Heart left ventricle (tissue), 16 donors: ENCODE results near the gene SLC35F3. TPM values are rescaled to one million over a fixed set of nuclear protein-coding genes. Genes with fewer than 3 reads are reported as not detected.
A peak's percentile ranks its signal among the peaks of the same experiment; 100 is the strongest.

Source experiments
- ATAC-seq, 4 donors: fragments of 200-7000 bp; cut with Tn5 transposase; one replicate each; pipeline ENCODE4 v1.9.1; 2020 to 2022; ENCODE audit warnings: moderate library complexity in 4 of 4, mild to moderate bottlenecking in 3 of 4, moderate number of reproducible peaks in 1 of 4
- DNase-seq, 5 donors: peaks; one replicate each; pipeline ENCODE4 v3.0.0-alpha.2; 2020
- H3K27ac ChIP-seq, 12 donors: fragments of 200-600 bp; sonication (generic) in 4 of 12; one replicate each; pipeline versions ENCODE4 v1.5.0 to v1.8.0; 2016 to 2022; ENCODE audit warnings: mild to moderate bottlenecking in 2 of 12
- H3K27me3 ChIP-seq, 9 donors: fragments of 200-600 bp; sonication (generic) in 2 of 9; one replicate each; pipeline versions ENCODE4 v1.5.1 to v1.8.0; 2016 to 2022; ENCODE audit warnings: mild to moderate bottlenecking in 3 of 9
- H3K36me3 ChIP-seq, 9 donors: fragments of 200-600 bp; sonication (generic) in 2 of 9; one replicate each; pipeline versions ENCODE4 v1.5.0 to v1.8.0; 2018 to 2022; ENCODE audit warnings: mild to moderate bottlenecking in 2 of 9
- H3K4me1 ChIP-seq, 12 donors: fragments of 200-600 bp; sonication (generic) in 4 of 12; one replicate each; pipeline versions ENCODE4 v1.5.0 to v1.8.0; 2016 to 2022; ENCODE audit warnings: mild to moderate bottlenecking in 3 of 12
- H3K4me3 ChIP-seq, 12 donors: fragments of 200-600 bp; sonication (generic) in 4 of 12; one replicate each; pipeline versions ENCODE4 v1.5.0 to v1.8.0; 2017 to 2022; ENCODE audit warnings: mild to moderate bottlenecking in 9 of 12, moderate library complexity in 4 of 12
- H3K9me3 ChIP-seq, 12 donors: fragments of 200-600 bp; sonication (generic) in 4 of 12; one replicate each; pipeline versions ENCODE4 v1.5.0 to v1.8.0; 2016 to 2022; ENCODE audit warnings: mild to moderate bottlenecking in 1 of 12
- POLR2A ChIP-seq, 2 donors: fragments of 450-650 bp; IDR thresholded peaks; one replicate each; pipeline ENCODE4 v1.6.1; 2017; ENCODE audit warnings: antibody characterized with exemption in 2 of 2, mild to moderate bottlenecking in 2 of 2, moderate library complexity in 2 of 2
- WGBS, 4 donors: extraction: QIAGEN DNeasy Blood & Tissue Kit in 2 of 4; methylation state at CpG; one replicate each; pipeline versions ENCODE4 v1.1.5 to v1.1.7; 2013 to 2018; 5-methylcytosine and 5-hydroxymethylcytosine counted together
- intact Hi-C, 10 donors: fragments of 100-400 bp; cut with DNase I; formaldehyde crosslinking; loops; one replicate each; pipeline versions ENCODE4 v1.11.1 to v1.14.2; 2022
- polyA plus RNA-seq, 2 donors: library from polyadenylated mRNA; stranded (reverse); fragments of 200-250 nt; gene quantifications; one replicate each; pipeline ENCODE4 v1.2.3, GENCODE V29; 2013
- total RNA-seq, 9 donors: library from RNA; depleted of rRNA in 2 of 9; stranded (reverse); fragments of >200 nt in 2 of 9; fragmentation: NEBNext Ultra II Directional in 3 of 9; extraction: Animal tissue kit (Norgen Biotek cat#: 25700) in 3 of 9; gene quantifications; one replicate each; pipeline versions ENCODE4 v1.1.0 to v1.2.4, GENCODE V29; 2016 to 2023
- TF ChIP-seq, protein P1 (sequence below), 12 donors: fragments of 200-600 bp; sonication (generic) in 4 of 12; IDR thresholded peaks; one replicate each; pipeline versions ENCODE4 v1.5.0 to v1.8.0; 2018 to 2022; ENCODE audit warnings: antibody characterized with exemption in 12 of 12, mild to moderate bottlenecking in 5 of 12
- donor health status: ischemic (EF 13 %, LVEDD 7.1; RV severe dilation, severe dysfunction).
- donor health status: healthy with polysubstance abuse.
- donor health status: DM: no; HTN: yes; CAD: no.
- donor health status: DM: no; HTN: no; CAD: no.
- donor health status: ischemic (EF 25% LVEDD 6.9; RV normal size, moderate dysfunction).
- donor health status: ischemic (EF 25% LVEDD 5.7; RV mildly dilated, moderate dysfunction).
- donor health status: healthy.
- donor health status: DM: yes; HTN: yes; CAD: no.
- donor health status: ischemic (EF 35%, LVEDD 5.7; RV mildly dilated, moderate dysfunction).
- donor health status: nonischemic (EF 11% LVEDD 7.7; RV severe dilation, severe dysfunction).
- donor health status: DM: yes; HTN: yes; CAD: no.
- donor health status: PGD.
- donor health status: ischemic (EF 29% LVEDD 5.4; RV normal size, mild dysfunction).
- donor health status: nonischemic (EF 23%, LVEDD 6.1; RV moderate dilation, normal function).

Gene SLC35F3
- total and polyA plus RNA-seq, 11 donors, result 0.03 to 0.11 (median 0.11) TPM; not detected in 8

DNA sequence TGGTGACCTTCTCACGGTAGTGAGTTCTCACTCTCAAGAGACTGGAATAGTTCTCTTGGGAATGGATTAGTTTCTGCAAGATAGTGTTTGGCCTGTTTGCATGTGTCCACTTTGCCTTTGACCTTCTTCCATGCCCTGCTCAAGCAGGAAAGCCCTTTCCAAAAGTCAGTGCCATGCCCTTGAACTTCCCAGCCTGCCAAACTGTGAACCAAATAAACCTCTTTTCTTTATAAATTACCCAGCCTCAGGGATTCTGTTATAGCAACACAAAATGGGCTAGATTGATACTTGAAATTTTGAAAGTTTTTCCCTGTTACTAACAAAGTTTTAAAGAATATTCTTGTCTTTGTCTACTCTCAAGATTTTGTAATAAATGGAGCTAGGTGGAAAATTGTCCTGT is 139.6 kb downstream of the SLC35F3 start:
- H3K4me1 ChIP-seq, result no peaks in the 10 kb centered on the region
- no peaks in the 10 kb centered on the region for H3K36me3 ChIP-seq
- intact Hi-C loops, result no loop called here
- no peak for TF ChIP-seq POLR2A (IDR thresholded peaks at IDR 0.05)
- TF ChIP-seq, protein P1, sequence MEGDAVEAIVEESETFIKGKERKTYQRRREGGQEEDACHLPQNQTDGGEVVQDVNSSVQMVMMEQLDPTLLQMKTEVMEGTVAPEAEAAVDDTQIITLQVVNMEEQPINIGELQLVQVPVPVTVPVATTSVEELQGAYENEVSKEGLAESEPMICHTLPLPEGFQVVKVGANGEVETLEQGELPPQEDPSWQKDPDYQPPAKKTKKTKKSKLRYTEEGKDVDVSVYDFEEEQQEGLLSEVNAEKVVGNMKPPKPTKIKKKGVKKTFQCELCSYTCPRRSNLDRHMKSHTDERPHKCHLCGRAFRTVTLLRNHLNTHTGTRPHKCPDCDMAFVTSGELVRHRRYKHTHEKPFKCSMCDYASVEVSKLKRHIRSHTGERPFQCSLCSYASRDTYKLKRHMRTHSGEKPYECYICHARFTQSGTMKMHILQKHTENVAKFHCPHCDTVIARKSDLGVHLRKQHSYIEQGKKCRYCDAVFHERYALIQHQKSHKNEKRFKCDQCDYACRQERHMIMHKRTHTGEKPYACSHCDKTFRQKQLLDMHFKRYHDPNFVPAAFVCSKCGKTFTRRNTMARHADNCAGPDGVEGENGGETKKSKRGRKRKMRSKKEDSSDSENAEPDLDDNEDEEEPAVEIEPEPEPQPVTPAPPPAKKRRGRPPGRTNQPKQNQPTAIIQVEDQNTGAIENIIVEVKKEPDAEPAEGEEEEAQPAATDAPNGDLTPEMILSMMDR (IDR thresholded peaks at IDR 0.05), result no peak
- H3K9me3 ChIP-seq, result peaks cover 0 to 24% (median under 1%) of the 10 kb centered on the region in 12 donors
- DNase-seq (no peak), ATAC-seq (no peak)
- H3K4me3 ChIP-seq, result no peak overlapping the region
- H3K27ac ChIP-seq, result no peak overlapping the region
- WGBS, 4 donors, result 56 to 93% (median 80%) methylated on average over 1 of the region's 1 CpG
- no peaks in the 10 kb centered on the region for H3K27me3 ChIP-seq

DNA sequence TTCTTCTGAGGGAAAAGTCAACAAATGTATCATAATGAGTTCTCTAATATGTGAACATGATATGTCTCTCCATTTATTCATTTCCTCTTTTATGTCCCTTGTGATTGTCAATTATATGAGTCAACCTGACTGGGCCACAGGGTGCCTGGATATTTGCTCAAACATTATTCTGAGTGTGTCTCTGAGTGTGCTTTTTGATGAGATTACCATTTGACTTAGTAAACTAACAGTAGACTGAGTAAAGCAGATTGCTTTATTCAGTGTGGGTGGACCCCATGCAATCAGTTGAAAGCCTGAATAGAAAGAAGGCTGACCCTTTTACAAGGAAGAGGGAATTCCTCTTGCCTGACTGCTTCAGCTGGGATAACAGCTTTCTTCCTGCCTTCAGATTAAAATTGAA is 142.6 kb downstream of the SLC35F3 start:
- H3K4me3 ChIP-seq, result no peak overlapping the region
- peaks cover 0 to 34% (median 2%) of the 10 kb centered on the region in 12 donors for H3K9me3 ChIP-seq
- TF ChIP-seq, protein P1 (IDR thresholded peaks at IDR 0.05), result no peak
- no peak for TF ChIP-seq POLR2A (IDR thresholded peaks at IDR 0.05)
- H3K4me1 ChIP-seq, result no peaks in the 10 kb centered on the region
- ATAC-seq (no peak), DNase-seq (no peak)
- intact Hi-C loops, result no loop called here
- no peaks in the 10 kb centered on the region for H3K27me3 ChIP-seq
- H3K36me3 ChIP-seq, result no peaks in the 10 kb centered on the region
- no peak overlapping the region for H3K27ac ChIP-seq

DNA sequence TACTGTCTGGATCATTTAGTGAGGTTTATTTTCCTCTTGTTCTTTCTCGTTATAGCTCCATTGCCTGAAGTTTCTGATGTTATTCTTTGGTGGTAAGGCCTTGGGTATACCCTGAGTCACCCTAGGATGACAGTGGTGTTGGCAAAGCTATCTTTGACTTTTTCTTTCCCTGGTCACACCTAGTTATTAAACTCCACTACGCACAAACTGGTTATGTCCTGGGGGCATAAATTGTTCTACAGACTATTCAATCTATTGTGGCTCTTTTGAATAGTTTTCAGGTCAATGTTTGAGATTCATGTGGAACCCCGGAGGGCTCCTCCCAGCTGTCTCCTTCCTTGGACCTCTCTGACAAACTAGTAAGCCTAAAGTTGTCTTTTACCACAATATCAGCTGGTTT is 157.7 kb downstream of the SLC35F3 start:
- H3K9me3 ChIP-seq, result peaks cover 0 to 18% (median 0%) of the 10 kb centered on the region in 12 donors
- no peak overlapping the region for H3K4me3 ChIP-seq
- 56 to 95% (median 66%) methylated on average over 3 of the region's 3 CpGs for WGBS, 4 donors
- no peak for ATAC-seq
- peaks cover 0 to 3% (median 0%) of the 10 kb centered on the region in 9 donors for H3K27me3 ChIP-seq
- no peaks in the 10 kb centered on the region for H3K36me3 ChIP-seq
- intact Hi-C loops, result loop anchor here in 4 of 10 donors (10.0 kb wide), 2 partner anchors 667 to 757 kb away; no protein-coding TSS in a partner anchor
- TF ChIP-seq, protein P1 (IDR thresholded peaks at IDR 0.05), result no peak
- no peak for TF ChIP-seq POLR2A (IDR thresholded peaks at IDR 0.05)
- DNase-seq, result no peak
- no peak overlapping the region for H3K27ac ChIP-seq
- no peaks in the 10 kb centered on the region for H3K4me1 ChIP-seq

DNA sequence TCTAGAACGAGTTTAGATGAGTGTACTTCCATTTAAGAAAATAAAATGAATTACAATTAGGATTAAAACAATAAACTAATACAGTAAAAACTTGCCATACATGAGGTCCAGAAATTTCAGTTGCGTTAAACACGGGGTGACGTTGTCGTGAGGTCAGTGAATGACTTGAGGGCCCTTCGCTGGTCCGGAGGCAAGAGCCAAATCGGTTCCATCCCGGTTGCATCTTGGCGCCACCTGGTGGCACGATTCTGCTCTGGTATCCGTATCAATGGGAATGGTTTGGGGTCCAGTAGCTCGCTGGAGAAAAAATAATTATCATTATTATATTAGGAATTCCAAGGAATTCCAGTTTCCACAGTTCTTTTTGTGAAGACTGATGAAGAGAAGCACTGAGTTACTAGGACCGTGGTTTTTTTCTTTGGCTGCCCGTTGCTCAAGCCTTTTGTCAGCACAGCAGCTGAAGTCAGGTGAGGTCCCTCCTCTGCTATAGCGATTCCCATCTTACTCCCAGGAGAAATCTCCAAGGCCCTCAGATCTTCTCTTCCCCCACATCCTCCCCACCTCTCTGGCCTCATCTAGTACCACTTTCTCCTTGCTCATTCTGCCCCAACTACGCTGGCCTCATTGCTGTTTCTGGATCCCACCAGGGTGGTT is 161.4 kb downstream of the SLC35F3 start:
- peak in 3 of 4 donors; percentile 28 to 50 (median 50) for ATAC-seq
- peak; percentile 48 to 77 (median 64) for DNase-seq
- intact Hi-C loops, result loop anchor here (2.0 to 10.0 kb wide), 11 partner anchors 549 to 764 kb away; no protein-coding TSS in a partner anchor
- TF ChIP-seq, protein P1 (IDR thresholded peaks at IDR 0.05), result peak; percentile 51 to 86 (median 69)
- no peak for TF ChIP-seq POLR2A (IDR thresholded peaks at IDR 0.05)
- WGBS, 4 donors, result 22 to 24% (median 23%) methylated on average over 17 of the region's 17 CpGs
- Histone ChIP-seq H3K4me1 (no peaks in the 10 kb centered on the region), H3K27ac (no peak overlapping the region), H3K9me3 (peaks cover 0 to 16% (median 0%) of the 10 kb centered on the region in 12 donors), H3K4me3 (no peak overlapping the region), H3K27me3 (peaks cover 0 to 3% (median 0%) of the 10 kb centered on the region in 9 donors), H3K36me3 (no peaks in the 10 kb centered on the region)
